ENCODE data around the gene CTIF. TPM values are rescaled to one million over a fixed set of nuclear protein-coding genes. Genes with fewer than 3 reads are reported as not detected.

The CTIF gene
- total RNA-seq, 2 experiments from 2014 or later: 0.06 to 0.38 TPM

DNA sequence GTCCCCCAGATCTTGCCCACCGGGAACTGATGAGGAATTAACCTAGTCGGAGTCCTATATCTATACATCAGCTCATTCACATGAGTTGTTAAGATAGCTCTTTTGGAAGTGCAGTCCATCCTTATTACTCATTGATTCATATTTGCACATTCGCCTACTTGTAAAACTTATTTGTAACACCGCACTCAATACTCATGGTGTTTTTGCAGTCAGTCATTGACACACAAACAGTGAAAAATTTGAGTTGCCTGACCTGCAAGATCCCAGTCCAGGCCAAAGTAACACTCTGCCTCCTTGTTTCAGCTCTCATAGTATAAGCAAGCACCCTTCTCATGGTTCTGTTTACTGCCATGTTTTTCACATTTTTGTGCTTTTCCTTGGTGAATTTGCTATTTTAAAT is 180.6 kb downstream of the CTIF start:
- no peaks in the 10 kb centered on the region for H3K36me3 ChIP-seq (ENCODE audit: insufficient read depth, low read length)
- H3K79me2 ChIP-seq (ENCODE audit: insufficient read depth, low read depth, low read length): no peaks in the 10 kb centered on the region
- no peaks in the 10 kb centered on the region for H4K20me1 ChIP-seq (ENCODE audit: insufficient read depth, low read length)
- H3K9me3 ChIP-seq (ENCODE audit: low read length): no peaks in the 10 kb centered on the region
- H3K4me1 ChIP-seq (ENCODE audit: insufficient read depth, low read length, poor library complexity, severe bottlenecking): peaks cover 6% of the 10 kb centered on the region
- H3K9me2 ChIP-seq (ENCODE audit: insufficient read depth, low read length): no peaks in the 10 kb centered on the region
- DNase-seq (ENCODE audit: low spot score): no peak
- no peak overlapping the region for H3K4me3 ChIP-seq (ENCODE audit: low read depth, low read length, poor library complexity, severe bottlenecking)
- POLR2A ChIA-PET: no interaction called here
- no peak for TF ChIP-seq EZH2phosphoT487 (IDR thresholded peaks at IDR 0.05; ENCODE audit: borderline replicate concordance, low read depth, low read length)
- TF ChIP-seq, protein P1, sequence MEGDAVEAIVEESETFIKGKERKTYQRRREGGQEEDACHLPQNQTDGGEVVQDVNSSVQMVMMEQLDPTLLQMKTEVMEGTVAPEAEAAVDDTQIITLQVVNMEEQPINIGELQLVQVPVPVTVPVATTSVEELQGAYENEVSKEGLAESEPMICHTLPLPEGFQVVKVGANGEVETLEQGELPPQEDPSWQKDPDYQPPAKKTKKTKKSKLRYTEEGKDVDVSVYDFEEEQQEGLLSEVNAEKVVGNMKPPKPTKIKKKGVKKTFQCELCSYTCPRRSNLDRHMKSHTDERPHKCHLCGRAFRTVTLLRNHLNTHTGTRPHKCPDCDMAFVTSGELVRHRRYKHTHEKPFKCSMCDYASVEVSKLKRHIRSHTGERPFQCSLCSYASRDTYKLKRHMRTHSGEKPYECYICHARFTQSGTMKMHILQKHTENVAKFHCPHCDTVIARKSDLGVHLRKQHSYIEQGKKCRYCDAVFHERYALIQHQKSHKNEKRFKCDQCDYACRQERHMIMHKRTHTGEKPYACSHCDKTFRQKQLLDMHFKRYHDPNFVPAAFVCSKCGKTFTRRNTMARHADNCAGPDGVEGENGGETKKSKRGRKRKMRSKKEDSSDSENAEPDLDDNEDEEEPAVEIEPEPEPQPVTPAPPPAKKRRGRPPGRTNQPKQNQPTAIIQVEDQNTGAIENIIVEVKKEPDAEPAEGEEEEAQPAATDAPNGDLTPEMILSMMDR (conservative IDR thresholded peaks at IDR 0.05; ENCODE audit: low read length): no peak
- H3K27ac ChIP-seq (ENCODE audit: low read depth, low read length, poor library complexity, severe bottlenecking): no peak overlapping the region
- CTCF ChIA-PET (ENCODE audit: unreplicated experiment): no interaction called here
- no peak overlapping the region for H3K4me2 ChIP-seq (ENCODE audit: low read length)
- intact Hi-C loops (cut with micrococcal nuclease; ENCODE audit: unreplicated experiment): no loop called here
- no peak overlapping the region for H2AFZ ChIP-seq (ENCODE audit: low read length)
- no TSS peak for BruUV-seq (replicated peaks)

DNA sequence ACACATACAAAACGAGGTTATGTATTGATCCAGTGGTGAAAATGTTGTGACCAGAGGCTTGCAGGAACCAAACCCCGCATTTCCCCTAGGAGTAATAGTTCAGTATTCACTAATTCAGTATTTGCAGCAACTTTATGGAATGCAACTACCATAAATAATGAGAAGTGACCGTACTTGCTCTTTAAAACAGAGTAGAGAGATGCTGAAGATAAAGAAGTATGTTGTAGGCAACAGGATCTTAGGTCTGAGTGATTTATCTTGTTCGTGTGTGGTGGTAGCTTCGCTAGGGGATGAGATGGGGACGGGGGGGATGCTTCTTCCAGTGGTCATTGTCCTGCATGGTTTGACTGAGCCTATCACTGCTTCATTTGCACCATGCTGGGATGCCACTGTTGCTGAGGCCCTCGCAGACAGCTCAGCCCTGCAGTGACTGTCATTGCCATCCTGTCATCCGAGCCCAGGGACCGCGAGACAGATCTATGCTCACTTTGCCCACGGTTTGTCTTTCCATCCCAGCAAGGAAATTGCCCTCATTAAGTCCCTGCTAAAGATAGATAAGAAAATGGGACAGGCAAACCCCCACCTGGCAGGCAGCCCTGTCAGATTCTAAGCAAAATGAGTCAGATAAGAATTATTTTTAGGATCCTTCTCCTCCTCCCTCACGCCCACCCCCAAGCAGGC is 181.3 kb downstream of the CTIF start:
- peaks cover 6% of the 10 kb centered on the region for H3K4me1 ChIP-seq (ENCODE audit: insufficient read depth, low read length, poor library complexity, severe bottlenecking)
- no peaks in the 10 kb centered on the region for H4K20me1 ChIP-seq (ENCODE audit: insufficient read depth, low read length)
- H3K9me3 ChIP-seq (ENCODE audit: low read length): no peaks in the 10 kb centered on the region
- no peak overlapping the region for H2AFZ ChIP-seq (ENCODE audit: low read length)
- ChIA-PET POLR2A (no interaction called here), CTCF (ENCODE audit: unreplicated experiment) (no interaction called here)
- H3K27ac ChIP-seq (ENCODE audit: low read depth, low read length, poor library complexity, severe bottlenecking): no peak overlapping the region
- no peak overlapping the region for H3K4me3 ChIP-seq (ENCODE audit: low read depth, low read length, poor library complexity, severe bottlenecking)
- H3K9me2 ChIP-seq (ENCODE audit: insufficient read depth, low read length): no peaks in the 10 kb centered on the region
- H3K4me2 ChIP-seq (ENCODE audit: low read length): no peak overlapping the region
- TF ChIP-seq EZH2phosphoT487 (IDR thresholded peaks at IDR 0.05; ENCODE audit: borderline replicate concordance, low read depth, low read length): no peak
- TF ChIP-seq, protein P1 (conservative IDR thresholded peaks at IDR 0.05; ENCODE audit: low read length): no peak
- H3K36me3 ChIP-seq (ENCODE audit: insufficient read depth, low read length): no peaks in the 10 kb centered on the region
- no peak for DNase-seq (ENCODE audit: low spot score)
- intact Hi-C loops (cut with micrococcal nuclease; ENCODE audit: unreplicated experiment): no loop called here
- H3K79me2 ChIP-seq (ENCODE audit: insufficient read depth, low read depth, low read length): no peaks in the 10 kb centered on the region
- BruUV-seq (replicated peaks): no TSS peak

DNA sequence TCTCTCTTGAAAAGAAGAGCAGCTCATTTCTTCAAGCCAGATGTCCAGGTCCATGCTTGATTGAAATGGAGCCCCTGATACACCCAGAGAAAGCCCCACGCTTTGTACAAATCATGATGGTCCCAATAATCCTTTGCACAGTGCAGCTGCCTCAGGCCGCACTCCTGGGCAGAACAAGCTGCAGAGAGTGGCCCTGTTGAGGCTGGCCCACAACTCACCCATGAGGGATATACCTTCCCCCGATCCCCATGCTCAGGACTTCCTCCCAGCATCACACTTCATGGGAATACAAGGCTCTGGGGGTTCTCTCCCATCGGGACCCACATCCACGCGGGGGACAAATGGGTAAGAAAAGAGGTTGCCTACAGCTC is 181.8 kb downstream of the CTIF start:
- no peak overlapping the region for H3K4me3 ChIP-seq (ENCODE audit: low read depth, low read length, poor library complexity, severe bottlenecking)
- ChIA-PET CTCF (ENCODE audit: unreplicated experiment) (no interaction called here), POLR2A (no interaction called here)
- H3K27ac ChIP-seq (ENCODE audit: low read depth, low read length, poor library complexity, severe bottlenecking): no peak overlapping the region
- no peak for DNase-seq (ENCODE audit: low spot score)
- no peaks in the 10 kb centered on the region for H3K9me3 ChIP-seq (ENCODE audit: low read length)
- H3K4me1 ChIP-seq (ENCODE audit: insufficient read depth, low read length, poor library complexity, severe bottlenecking): peaks cover 5% of the 10 kb centered on the region
- H3K4me2 ChIP-seq (ENCODE audit: low read length): no peak overlapping the region
- intact Hi-C loops (cut with micrococcal nuclease; ENCODE audit: unreplicated experiment): no loop called here
- H3K36me3 ChIP-seq (ENCODE audit: insufficient read depth, low read length): no peaks in the 10 kb centered on the region
- no TSS peak for BruUV-seq (replicated peaks)
- no peaks in the 10 kb centered on the region for H3K79me2 ChIP-seq (ENCODE audit: insufficient read depth, low read depth, low read length)
- no peaks in the 10 kb centered on the region for H3K9me2 ChIP-seq (ENCODE audit: insufficient read depth, low read length)
- no peaks in the 10 kb centered on the region for H4K20me1 ChIP-seq (ENCODE audit: insufficient read depth, low read length)
- H2AFZ ChIP-seq (ENCODE audit: low read length): no peak overlapping the region
- TF ChIP-seq, protein P1 (conservative IDR thresholded peaks at IDR 0.05; ENCODE audit: low read length): no peak
- TF ChIP-seq EZH2phosphoT487 (IDR thresholded peaks at IDR 0.05; ENCODE audit: borderline replicate concordance, low read depth, low read length): no peak

All from OCI-LY7 (cell line).